ENCODE results near the gene HOXC6. TPM values are rescaled to one million over a fixed set of nuclear protein-coding genes. Genes with fewer than 3 reads are reported as not detected.

HOXC6 gene
- total and polyA plus RNA-seq, 2 of the 8 experiments (the other 6 are each of a cell fraction or from before 2014, with no cell fraction given) = not detected

DNA sequence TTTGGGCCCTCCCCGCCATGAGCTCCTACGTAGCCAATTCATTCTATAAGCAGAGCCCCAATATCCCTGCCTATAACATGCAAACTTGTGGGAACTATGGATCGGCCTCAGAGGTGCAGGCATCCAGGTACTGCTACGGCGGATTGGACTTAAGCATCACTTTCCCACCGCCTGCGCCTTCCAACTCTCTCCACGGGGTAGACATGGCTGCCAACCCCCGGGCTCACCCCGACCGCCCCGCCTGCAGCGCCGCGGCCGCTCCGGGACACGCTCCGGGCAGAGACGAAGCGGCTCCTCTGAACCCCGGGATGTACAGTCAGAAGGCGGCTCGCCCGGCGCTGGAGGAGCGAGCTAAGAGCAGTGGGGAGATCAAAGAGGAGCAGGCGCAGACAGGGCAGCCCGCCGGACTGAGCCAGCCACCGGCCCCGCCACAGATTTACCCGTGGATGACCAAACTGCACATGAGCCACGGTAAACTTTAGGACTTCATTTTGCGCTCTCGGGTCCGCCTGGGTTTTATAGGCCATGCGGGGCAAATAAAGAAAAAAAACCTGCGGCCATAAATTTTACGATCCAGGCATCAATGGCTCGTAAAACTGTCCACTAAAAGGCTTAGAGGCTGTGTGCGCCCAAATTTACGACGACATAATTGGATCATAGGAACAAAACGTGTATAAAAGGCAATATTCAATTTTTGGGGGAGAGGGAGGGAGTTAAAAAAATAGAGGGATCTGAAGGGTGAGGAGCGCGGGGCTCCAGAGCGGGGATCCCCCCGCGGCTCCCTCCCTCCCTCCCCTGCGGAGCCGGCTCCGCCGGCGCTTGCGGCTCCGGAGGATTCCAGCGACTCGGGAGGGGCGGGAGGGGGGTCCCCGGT lies 5.1 kb downstream of the HOXC6 start (continued):
- 0 out of 2 replicates have a peak, but pooled peaks have one; percentile 3 for TF ChIP-seq TCF12 (IDR thresholded peaks at IDR 0.05; ENCODE audit: low read depth, low read length)
- no peak for TF ChIP-seq GTF2F1 (IDR thresholded peaks at IDR 0.05; ENCODE audit: borderline replicate concordance, low read depth, low read length)
- no peak for TF ChIP-seq POU5F1 (IDR thresholded peaks at IDR 0.05; ENCODE audit: low read depth, low read length)
- TF ChIP-seq EP300 (IDR thresholded peaks at IDR 0.05; ENCODE audit: borderline replicate concordance in 1 of 2, low read depth in 2 of 2, low read length in 2 of 2) = no peak

Measured in H1 (cell line).